NCI-H2081 treated with DMSO at 0.1 percent for 48 hours (cell line): ENCODE results near the gene CDC40.
"Not testable (repeated sequence)": the region's sequence is repeated elsewhere in the genome, so short reads cannot be mapped to it uniquely, and the experiment has no call there.

Experiments
- DNase-seq: peaks from one replicate; lab custom pipeline; 2025; lab: John Stamatoyannopoulos, UW

Gene CDC40

DNA sequence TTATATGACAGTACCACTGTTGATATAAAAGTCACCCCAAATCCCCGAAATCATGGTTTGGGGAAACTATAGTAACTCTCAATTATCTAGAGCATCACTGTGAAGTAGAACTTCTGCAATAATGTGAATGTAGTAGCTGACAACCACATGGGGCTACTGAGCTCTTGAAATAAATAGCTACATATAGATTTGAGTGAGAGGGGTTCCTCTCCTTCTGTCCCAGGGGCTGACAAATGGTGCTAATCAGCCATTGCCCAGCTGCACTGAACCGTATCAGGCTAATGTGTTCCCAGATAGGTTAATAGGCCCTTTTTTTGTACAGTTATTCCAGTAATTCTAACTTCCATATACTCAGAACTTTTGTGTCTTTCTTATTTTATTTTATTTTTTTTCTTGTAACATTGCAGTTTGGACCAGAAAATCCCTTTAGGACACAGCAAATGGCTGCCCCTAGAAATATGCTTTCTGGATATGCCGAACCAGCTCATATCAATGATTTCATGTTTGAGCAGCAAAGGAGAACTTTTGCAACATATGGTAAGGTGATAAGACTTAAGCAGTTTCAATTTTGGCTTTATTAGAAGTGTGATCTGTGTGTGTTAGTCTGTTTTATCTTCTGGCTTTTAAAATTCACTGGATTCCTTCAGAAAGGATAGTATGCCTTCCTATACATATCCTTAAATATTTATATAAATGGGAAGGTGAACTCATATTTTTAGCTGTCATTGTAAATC lies 21.1 kb downstream of the CDC40 start:
- no peak for DNase-seq

GRCh38 chr6:110207652-110208051 lies 27.4 kb downstream of the CDC40 start:
- no peak for DNase-seq

GRCh38 chr6:110211753-110212152 lies 31.5 kb downstream of the CDC40 start:
- no peak for DNase-seq

- no peak for DNase-seq
These were observed 34.1 kb downstream of the CDC40 start for GRCh38 chr6:110214338-110214737.

DNA sequence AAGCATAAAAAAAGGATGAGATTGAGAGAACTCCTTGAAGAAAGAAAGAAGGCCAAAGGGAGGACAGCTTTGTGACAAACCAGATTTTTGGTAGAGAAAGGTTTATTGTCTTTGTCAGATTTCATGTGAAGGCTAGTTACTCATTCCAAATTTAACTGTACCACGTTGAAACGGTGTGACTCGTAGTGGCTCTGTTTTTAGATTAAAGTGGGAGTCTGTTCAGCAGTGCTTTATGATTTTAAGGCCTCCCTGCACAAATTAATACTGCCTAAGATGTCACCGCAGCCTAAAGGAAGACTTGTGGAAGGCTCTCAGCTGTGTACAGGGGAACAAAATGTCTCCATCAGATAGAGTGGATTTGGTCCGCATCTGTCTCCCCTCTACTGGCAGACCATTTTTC lies 35.9 kb downstream of the CDC40 start:
- no peak for DNase-seq

DNA sequence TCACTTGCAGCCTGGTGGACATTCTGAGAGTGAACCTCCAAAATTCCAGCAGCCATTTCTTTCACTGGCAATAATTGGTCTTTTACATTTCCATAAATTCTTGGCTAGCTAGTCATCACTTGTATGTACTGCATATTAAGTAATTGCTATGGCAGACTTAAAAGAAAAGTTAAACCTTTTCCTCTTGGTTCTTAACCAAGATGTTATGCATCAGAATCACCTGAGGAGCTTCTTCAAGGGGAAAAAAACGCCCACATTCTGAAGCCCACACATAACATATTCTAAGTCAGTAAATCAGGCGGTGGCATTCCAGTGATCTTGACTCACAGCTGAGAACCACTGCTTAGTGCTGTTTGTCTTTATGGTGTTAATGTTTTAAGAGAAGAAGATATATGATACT lies 37.0 kb downstream of the CDC40 start:
- no peak for DNase-seq

DNA sequence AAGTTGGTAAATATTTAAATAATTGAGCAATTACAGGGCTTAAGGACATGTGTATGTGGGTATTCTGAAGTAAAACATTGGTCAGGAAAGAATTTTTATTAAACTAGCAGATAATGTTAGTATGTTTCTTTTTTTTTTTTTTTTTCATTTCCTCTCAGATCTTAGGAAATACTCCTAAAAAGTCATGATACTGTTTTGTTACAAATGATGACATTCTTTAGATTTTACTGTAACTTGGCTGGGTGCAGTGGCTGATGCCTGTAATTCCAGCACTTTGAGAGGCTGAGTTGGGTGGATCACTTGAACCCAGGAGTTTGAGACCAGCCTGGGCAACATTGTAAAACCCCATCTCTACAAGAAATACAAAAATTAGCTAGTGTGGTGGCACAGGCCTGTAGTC lies 41.5 kb downstream of the CDC40 start:
- no peak for DNase-seq

DNA sequence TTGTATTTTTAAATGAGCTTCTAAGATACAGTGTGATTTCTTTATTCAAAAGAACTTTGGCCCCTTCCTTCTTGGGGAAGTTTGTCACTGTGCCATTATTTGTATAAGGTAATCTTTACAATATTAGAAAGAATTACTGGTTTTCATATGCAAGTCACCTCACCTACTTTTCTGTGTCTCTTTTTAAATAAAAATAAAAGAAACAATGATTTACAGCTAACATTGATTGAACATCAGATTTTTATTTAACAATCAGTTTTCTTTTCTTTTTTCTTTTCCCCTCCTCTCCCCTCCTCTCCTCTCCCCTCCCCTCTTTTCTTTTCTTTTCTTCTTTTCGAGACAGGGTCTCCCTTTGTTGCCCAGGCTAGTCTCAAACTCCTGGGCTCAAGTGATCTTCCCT lies 46.0 kb downstream of the CDC40 start:
- DNase-seq: no peak

GRCh38 chr6:110232450-110232849 lies 52.2 kb downstream of the CDC40 start:
- DNase-seq: no peak

DNA sequence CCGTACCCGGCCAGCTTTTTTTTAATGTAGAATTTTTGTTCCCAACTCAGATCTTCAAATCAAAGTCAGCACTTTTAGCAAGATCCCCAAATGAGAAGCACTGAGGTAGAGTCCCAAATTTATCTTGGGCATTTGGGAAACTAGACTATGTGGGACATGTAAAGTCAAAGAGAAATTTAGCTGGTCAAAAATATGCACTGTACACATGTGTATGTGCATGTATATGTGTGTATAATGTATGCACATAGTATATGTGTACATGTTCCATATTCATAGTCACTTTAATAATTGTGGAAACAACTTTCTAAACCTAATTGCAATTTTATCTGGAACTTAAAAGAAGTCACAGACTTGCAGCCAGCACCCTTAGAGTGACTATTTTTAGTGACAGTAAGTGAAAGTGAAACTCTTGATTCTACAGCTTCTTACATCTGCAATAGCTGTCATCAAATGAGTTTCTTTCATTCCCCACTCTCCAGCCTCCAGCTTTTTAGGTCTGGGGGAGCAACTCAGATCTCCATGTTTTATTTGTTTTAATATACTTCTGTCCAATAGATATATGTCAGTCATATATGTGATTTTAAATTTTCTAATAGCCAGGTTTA lies 53.6 kb downstream of the CDC40 start:
- DNase-seq: no peak

DNA sequence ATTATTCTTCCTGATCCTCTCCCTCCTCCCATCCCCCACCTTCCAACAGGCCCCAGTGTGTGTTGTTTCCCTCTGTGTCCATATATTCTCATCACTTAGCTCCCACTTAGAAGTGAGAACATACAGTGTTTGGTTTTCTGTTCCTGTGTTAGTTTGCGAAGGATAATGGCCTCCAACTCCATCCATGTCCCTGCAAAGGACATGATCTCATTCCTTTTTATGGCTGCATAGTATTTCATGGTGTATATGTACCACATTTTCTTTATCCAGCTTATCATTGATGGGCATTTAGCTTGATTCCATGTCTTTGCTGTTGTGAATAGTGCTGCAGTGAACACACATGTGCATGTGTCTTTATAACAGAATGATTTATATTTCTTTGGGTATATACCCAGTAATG lies 55.8 kb downstream of the CDC40 start:
- DNase-seq: not testable (repeated sequence)

GRCh38 chr6:110239526-110240274 lies 59.5 kb downstream of the CDC40 start:
- DNase-seq: no peak

DNA sequence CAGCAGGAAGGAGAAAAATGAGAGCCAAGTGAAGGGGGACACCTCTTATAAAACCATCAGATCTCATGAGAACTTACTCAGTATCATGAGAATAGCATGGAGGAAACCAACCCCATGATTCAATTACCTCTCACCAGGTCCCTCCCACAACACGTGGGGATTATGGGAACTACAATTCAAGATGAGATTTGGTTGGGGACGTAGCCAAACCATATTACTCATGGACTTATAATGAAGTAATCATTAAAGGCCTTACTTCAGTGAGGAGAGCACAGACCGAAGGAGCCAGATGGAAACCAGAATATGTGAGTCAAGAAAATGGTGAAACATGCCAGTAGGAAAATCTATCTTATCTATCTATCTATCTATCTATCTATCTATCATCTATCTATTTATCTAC lies 64.4 kb downstream of the CDC40 start:
- not testable (repeated sequence) for DNase-seq

- DNase-seq: no peak
These were observed 66.2 kb downstream of the CDC40 start for GRCh38 chr6:110246378-110246777.

DNA sequence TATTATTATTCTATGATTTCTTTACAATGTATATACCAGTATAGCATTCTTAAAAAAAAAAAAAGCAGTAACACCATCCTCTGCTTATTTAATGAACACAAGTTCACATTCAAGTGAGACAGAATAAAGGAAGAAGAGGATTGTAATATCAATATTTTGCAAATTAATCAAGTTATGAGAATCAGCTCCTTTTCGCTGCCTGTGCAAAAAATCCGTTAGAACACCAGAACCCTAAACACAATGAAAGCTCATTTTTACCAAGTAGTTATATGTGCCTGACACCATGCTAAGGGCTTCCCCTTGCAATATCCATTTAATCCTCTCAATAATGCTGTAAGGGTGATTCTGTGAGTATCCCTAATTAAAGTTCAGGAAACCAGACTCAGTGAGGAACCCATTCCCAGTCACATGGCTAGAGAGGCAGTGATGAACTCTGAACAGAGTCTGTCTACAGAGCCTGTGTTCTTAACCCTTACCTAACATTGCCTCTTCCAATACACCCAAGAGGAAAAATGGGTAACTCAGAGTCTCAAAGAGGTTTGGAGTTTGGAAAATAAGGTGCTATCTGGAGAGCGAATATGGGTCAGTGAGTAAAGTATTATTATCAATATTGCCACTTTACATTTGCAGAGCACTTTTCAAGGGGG lies 66.8 kb downstream of the CDC40 start:
- no peak for DNase-seq

- DNase-seq: no peak
These were observed 69.8 kb downstream of the CDC40 start for GRCh38 chr6:110250058-110250457.

DNA sequence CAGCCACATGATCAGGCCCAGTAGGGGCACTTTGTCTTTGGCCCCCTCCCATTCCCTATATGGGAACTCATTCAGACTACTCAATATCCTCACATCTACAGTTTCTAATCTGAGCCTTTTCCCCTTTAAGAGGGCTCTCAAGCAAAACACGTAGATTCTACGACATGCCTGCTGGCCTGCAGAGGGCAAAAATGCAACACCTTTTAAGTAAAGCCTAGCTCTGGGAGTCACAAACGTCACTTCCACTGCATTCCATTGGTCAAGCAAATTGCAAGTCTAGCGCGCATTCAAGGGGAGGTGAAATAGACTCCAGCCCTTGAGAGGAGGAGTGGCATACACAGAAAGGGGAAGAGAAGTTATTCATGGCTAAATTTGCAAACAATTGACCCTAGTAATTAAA lies 70.6 kb downstream of the CDC40 start:
- DNase-seq: no peak

GRCh38 chr6:110255211-110255750 lies 75.1 kb downstream of the CDC40 start:
- DNase-seq: no peak

DNA sequence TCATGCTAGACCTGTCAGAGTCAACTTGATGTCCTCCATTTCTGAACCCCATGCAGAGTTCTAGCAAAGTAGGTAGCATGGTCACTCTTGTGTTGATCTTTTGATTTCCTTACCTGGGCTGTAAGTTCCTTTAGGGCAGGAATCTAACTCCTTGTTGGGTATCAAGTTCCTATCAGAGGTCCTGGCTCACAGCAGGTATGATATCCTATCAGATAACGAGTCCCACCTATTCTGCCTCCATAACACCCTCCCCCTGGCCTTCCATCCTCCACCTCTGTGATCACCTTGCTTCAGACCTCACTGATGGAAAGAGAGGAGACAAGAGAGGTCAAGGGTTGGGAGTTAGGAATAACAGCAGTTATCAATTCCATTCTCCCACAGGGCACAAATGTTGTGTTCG lies 76.1 kb downstream of the CDC40 start:
- no peak for DNase-seq

DNA sequence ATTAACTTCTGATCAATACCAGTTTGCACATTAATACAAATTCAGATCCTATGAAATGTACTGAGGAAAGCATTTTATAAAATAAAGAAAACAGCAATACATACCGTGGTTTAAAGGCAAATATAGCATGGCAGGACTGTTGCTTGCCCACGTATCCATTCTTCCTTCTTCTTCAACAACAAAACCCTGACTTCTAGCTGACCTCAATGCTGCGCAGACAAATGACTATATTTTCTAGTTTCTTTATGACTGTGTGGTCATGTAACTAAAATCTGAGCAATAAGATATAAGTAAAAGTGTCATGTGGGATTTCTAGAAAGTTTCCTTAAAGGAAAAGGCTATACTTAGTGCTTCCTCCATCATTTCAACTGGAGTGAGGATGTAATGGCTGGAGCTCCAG lies 85.0 kb downstream of the CDC40 start:
- DNase-seq: no peak

GRCh38 chr6:110266996-110267395 lies 86.8 kb downstream of the CDC40 start:
- DNase-seq: no peak

- no peak for DNase-seq
These were observed 89.4 kb downstream of the CDC40 start for GRCh38 chr6:110269623-110270022.

DNA sequence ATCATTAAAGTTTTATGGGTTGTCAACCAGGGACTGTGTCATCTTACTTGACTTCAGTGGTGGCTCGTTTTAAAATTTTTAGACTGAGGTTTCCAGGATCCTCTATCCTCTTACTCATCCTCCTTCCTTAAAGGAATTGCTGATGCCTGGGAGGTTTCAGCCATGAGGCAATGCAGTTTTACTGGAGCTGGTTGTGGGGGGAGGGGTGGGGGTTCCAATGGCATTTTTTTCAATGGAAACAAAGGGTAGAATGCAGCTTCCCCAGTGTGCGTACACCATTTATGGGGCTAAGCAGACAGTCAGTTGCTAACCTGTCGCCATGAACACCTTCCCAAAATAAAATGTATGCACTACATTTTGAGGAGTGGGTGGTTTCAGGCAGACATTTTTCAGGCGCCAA lies 89.9 kb downstream of the CDC40 start:
- no peak for DNase-seq
